Gastrocnemius medialis (tissue), 4 donors: ENCODE measurements around the gene PIM3.

ENCODE experiments used
- CTCF ChIP-seq, 5 experiments: fragments of 450-650 bp in 3 of 5; fragments of 200-600 bp in 2 of 5; sonication (generic) in 2 of 5; IDR thresholded peaks in 4 of 5; conservative IDR thresholded peaks in 1 of 5; 1 replicate in 4 of 5; 2 replicates in 1 of 5; pipeline ENCODE4 v1.5.1; 2016 to 2019; ENCODE audit warnings: antibody characterized with exemption in 5 of 5, mild to moderate bottlenecking in 3 of 5, moderate library complexity in 3 of 5
- POLR2A ChIP-seq, 2 donors: fragments of 450-650 bp; IDR thresholded peaks; one replicate each; pipeline ENCODE4 v1.6.1; 2017; ENCODE audit warnings: antibody characterized with exemption in 2 of 2, mild to moderate bottlenecking in 2 of 2, moderate library complexity in 2 of 2

GRCh38 chr22:49929211-49929979 is 31.2 kb upstream of the PIM3 start:
- TF ChIP-seq CTCF (IDR thresholded peaks at IDR 0.05 in 4 of 5, conservative IDR thresholded peaks at IDR 0.05 in 1 of 5) (peak in 4 of 5 experiments; percentile 97 to 100 (median 99)), POLR2A (IDR thresholded peaks at IDR 0.05) (no peak)
